HUES48 (cell line): ENCODE results near the gene SPAG17.

Experiments
- H3K27ac ChIP-seq: one replicate; pipeline ENCODE4 v1.7.0; 2013; ENCODE audit warnings: low read depth, low read length, inconsistent platforms
- H3K27me3 ChIP-seq: 2 replicates; pipeline ENCODE4 v1.6.1; 2013; ENCODE audit warnings: mild to moderate bottlenecking, low read length; ENCODE audit not compliant: control insufficient read depth, insufficient read depth
- H3K36me3 ChIP-seq: 2 replicates; pipeline ENCODE4 v1.6.1; 2013; ENCODE audit warnings: low read length; ENCODE audit not compliant: control insufficient read depth, insufficient read depth
- H3K4me1 ChIP-seq: 2 replicates; pipeline ENCODE4 v1.6.1; 2013; ENCODE audit warnings: mild to moderate bottlenecking, low read length; ENCODE audit not compliant: control insufficient read depth, insufficient read depth
- H3K4me3 ChIP-seq: 2 replicates; pipeline ENCODE4 v1.5.1; 2013; ENCODE audit warnings: mild to moderate bottlenecking, low read depth, low read length
- H3K9ac ChIP-seq: 2 replicates; pipeline ENCODE4 v1.6.1; 2013; ENCODE audit warnings: mild to moderate bottlenecking, low read depth, low read length, moderate library complexity
- H3K9me3 ChIP-seq: 2 replicates; pipeline ENCODE4 v1.6.1; 2013; ENCODE audit warnings: low read length; ENCODE audit not compliant: control insufficient read depth, insufficient read depth

Gene SPAG17

DNA sequence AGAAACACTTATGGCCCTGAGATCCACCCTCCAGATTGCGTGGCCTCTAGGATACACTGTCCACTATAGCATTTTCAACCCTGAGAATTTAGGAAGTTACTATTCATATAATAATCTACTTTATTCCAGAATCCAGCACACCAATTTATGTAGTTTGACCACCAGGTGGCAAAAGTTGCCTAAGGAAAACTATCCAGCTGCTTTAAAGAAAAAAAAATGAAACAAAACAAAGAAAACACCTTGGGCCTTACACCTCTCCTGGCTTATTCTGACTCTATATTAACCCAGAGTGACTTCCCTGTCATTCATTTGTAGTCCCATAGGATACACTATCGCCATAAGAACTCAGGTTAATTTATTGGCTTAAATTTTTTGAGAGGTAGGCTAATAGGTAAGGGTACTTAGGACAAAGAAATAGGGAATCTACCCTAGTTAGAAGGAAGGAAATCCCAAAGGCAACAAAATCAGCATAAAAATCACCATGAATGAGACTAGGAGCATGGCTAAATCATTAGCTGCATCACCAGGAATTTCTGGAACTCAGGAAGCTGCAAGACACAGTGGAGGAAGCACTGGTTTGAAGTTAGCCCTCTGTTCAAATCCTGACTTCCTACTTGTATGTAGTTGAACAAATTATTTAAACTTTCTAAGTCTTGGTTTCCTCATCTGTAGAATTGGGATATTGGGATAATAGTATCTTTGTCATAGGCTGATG is 107.5 kb downstream of the SPAG17 start:
- Histone ChIP-seq H3K27ac (peak overlapping the region; percentile 66), H3K9ac (peak overlapping the region; percentile 49; the same call in 1 of the 2 replicates), H3K9me3 (no peaks in the 10 kb centered on the region), H3K4me3 (peak overlapping the region; percentile 11; the same call in 1 of the 2 replicates), H3K36me3 (no peaks in the 10 kb centered on the region), H3K4me1 (peaks cover 28% of the 10 kb centered on the region), H3K27me3 (no peaks in the 10 kb centered on the region)

DNA sequence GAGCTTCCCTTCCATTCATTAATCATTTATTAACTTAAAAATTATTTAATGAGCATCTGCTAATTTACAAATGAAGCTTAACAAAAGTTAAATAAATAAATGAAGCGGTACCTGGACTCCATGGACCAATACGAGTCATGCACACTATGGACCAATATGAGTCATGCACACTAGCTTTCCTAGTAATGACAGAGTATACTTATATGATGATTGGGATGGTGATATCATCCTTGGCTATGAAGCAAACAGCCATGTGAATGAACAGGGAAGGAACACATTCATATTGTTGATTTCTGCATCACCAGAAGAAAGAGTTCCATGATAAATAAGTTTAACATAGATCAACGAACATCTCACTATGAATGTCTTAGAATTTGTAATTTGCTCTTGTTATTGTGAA is 109.9 kb downstream of the SPAG17 start:
- no peak overlapping the region for H3K4me3 ChIP-seq
- H3K9ac ChIP-seq = no peak overlapping the region
- no peak overlapping the region for H3K27ac ChIP-seq
- no peaks in the 10 kb centered on the region for H3K27me3 ChIP-seq
- no peaks in the 10 kb centered on the region for H3K9me3 ChIP-seq
- peaks cover 28% of the 10 kb centered on the region for H3K4me1 ChIP-seq
- H3K36me3 ChIP-seq = no peaks in the 10 kb centered on the region

- H3K4me1 ChIP-seq = peaks cover 28% of the 10 kb centered on the region
- H3K27ac ChIP-seq = peak overlapping the region; percentile 8
- no peaks in the 10 kb centered on the region for H3K9me3 ChIP-seq
- no peaks in the 10 kb centered on the region for H3K27me3 ChIP-seq
- H3K4me3 ChIP-seq = no peak overlapping the region
- H3K9ac ChIP-seq = no peak overlapping the region
- no peaks in the 10 kb centered on the region for H3K36me3 ChIP-seq
These were observed 111.2 kb downstream of the SPAG17 start for GRCh38 chr1:118073648-118074435.

DNA sequence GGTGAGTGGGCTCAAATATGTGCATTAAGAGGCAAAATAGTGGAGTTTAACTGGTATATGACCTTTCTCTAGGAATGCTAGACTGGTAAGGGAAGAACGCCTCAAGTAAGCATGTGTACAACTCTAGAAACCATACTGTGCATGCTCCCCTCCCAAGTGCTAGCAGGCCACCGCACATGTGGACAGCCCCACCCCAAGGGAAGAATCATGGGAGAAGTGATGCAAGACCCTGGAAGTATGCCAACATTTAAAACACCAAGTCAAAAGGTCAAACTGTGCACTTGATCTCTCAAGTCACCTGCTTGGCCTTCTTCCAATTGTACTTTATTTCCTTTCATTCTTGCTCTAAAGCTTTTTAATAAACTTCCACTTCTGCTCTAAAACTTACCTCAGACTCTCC is 135.0 kb downstream of the SPAG17 start:
- no peaks in the 10 kb centered on the region for H3K4me1 ChIP-seq
- no peak overlapping the region for H3K4me3 ChIP-seq
- H3K36me3 ChIP-seq = no peaks in the 10 kb centered on the region
- no peak overlapping the region for H3K27ac ChIP-seq
- H3K9ac ChIP-seq = no peak overlapping the region
- H3K27me3 ChIP-seq = no peaks in the 10 kb centered on the region
- H3K9me3 ChIP-seq = no peaks in the 10 kb centered on the region

GRCh38 chr1:118047650-118048224 is 137.3 kb downstream of the SPAG17 start:
- H3K36me3 ChIP-seq = no peaks in the 10 kb centered on the region
- no peaks in the 10 kb centered on the region for H3K9me3 ChIP-seq
- H3K4me3 ChIP-seq = no peak overlapping the region
- H3K9ac ChIP-seq = no peak overlapping the region
- no peaks in the 10 kb centered on the region for H3K27me3 ChIP-seq
- H3K27ac ChIP-seq = no peak overlapping the region
- no peaks in the 10 kb centered on the region for H3K4me1 ChIP-seq

GRCh38 chr1:118047006-118047649 is 137.9 kb downstream of the SPAG17 start:
- Histone ChIP-seq H3K4me1 (no peaks in the 10 kb centered on the region), H3K9ac (no peak overlapping the region), H3K9me3 (no peaks in the 10 kb centered on the region), H3K27me3 (no peaks in the 10 kb centered on the region), H3K36me3 (no peaks in the 10 kb centered on the region), H3K27ac (no peak overlapping the region), H3K4me3 (no peak overlapping the region)

DNA sequence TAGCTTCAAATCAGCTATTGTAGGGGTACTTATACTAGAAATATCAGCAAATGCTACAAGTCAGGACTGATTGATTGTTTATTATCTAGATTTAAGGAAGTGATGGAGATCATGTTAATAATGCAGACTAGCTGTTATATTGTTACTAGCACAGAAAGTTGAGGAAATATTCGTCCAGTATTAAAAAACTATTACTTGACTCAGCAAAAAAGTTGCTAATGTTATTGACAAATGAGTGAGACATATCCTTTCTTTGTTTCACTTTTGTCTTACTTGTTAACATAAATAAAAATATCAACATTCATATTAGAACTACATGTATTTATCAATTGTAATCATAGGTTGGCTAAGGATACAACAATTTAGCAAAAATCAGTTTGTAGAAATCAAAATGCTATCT is 141.4 kb downstream of the SPAG17 start:
- Histone ChIP-seq H3K9me3 (no peaks in the 10 kb centered on the region), H3K36me3 (no peaks in the 10 kb centered on the region), H3K27ac (no peak overlapping the region), H3K4me1 (no peaks in the 10 kb centered on the region), H3K9ac (no peak overlapping the region), H3K27me3 (no peaks in the 10 kb centered on the region), H3K4me3 (no peak overlapping the region)

DNA sequence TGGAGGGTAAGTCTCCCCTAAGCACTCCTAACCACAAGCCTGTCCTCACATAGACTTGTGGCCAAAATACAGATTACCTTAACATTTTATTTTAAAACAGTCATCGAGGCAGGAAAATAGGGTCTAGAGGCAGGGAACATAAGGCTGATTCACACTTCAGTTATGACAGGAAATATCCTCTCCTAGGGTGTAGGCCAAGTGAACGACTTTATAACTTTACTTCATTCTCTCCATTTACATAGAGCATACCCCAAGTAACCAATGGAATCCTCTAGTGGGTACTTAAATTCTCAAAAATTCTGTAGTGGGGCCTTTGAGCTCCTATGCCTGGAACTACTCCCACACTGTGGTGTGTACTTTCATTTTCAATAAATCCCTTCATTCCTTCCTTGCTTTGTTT is 142.5 kb downstream of the SPAG17 start:
- Histone ChIP-seq H3K27ac (no peak overlapping the region), H3K27me3 (no peaks in the 10 kb centered on the region), H3K9me3 (no peaks in the 10 kb centered on the region), H3K9ac (no peak overlapping the region), H3K36me3 (no peaks in the 10 kb centered on the region), H3K4me1 (no peaks in the 10 kb centered on the region), H3K4me3 (no peak overlapping the region)

DNA sequence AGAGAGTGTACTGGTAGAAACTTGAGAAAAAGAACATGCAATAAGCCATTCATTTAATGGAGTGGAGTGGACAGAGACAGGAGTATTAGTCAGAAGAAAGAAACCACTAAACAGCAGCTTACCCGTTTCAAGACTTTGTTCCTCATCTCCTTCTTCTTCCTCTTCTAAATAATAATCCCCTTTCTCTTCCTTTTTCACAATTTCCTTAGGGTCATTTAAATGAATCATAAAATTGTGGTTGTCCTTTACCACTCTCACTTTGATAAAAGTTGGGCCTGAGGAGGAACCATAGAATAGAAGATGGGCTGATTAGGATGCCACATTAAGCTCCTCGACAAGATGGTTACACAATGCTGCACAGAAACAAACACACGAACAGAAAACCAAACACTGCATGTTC is 145.9 kb downstream of the SPAG17 start:
- no peak overlapping the region for H3K27ac ChIP-seq
- H3K9ac ChIP-seq = no peak overlapping the region
- no peaks in the 10 kb centered on the region for H3K27me3 ChIP-seq
- H3K9me3 ChIP-seq = no peaks in the 10 kb centered on the region
- no peaks in the 10 kb centered on the region for H3K36me3 ChIP-seq
- H3K4me1 ChIP-seq = no peaks in the 10 kb centered on the region
- H3K4me3 ChIP-seq = no peak overlapping the region

GRCh38 chr1:118032883-118033282 is 152.1 kb downstream of the SPAG17 start:
- H3K27ac ChIP-seq = no peak overlapping the region
- no peaks in the 10 kb centered on the region for H3K27me3 ChIP-seq
- H3K9ac ChIP-seq = no peak overlapping the region
- no peaks in the 10 kb centered on the region for H3K9me3 ChIP-seq
- H3K36me3 ChIP-seq = no peaks in the 10 kb centered on the region
- no peak overlapping the region for H3K4me3 ChIP-seq
- H3K4me1 ChIP-seq = peaks cover 6% of the 10 kb centered on the region; the same call in 1 of the 2 replicates
